ENCODE data around the gene HS3ST4.

- TF ChIP-seq HDAC2 (IDR thresholded peaks at IDR 0.05; ENCODE audit: borderline replicate concordance in 1 of 2, low read depth in 2 of 2, low read length in 2 of 2) (no peak), TAF1 (IDR thresholded peaks at IDR 0.05; ENCODE audit: low read depth, low read length) (no peak), GABPA (IDR thresholded peaks at IDR 0.05; ENCODE audit: borderline replicate concordance, insufficient read depth, low read length) (no peak), CTBP2 (IDR thresholded peaks at IDR 0.05; ENCODE audit: borderline replicate concordance, insufficient read depth, insufficient read length, low read length) (no peak), EZH2 (IDR thresholded peaks at IDR 0.05; ENCODE audit: low read depth, low read length, severe bottlenecking) (no peak), SRF (IDR thresholded peaks at IDR 0.05; ENCODE audit: low read depth, low read length) (no peak), RAD21 (IDR thresholded peaks at IDR 0.05 in 1 of 2, conservative IDR thresholded peaks at IDR 0.05 in 1 of 2; ENCODE audit: low read depth in 2 of 2, low read length in 2 of 2) (no peak), JUND (IDR thresholded peaks at IDR 0.05; ENCODE audit: low read length) (no peak), POLR2A (IDR thresholded peaks at IDR 0.05; ENCODE audit: control extremely low read depth in 1 of 2, low read depth in 2 of 2, low read length in 2 of 2) (no peak), POLR2AphosphoS5 (IDR thresholded peaks at IDR 0.05; ENCODE audit: low read depth, low read length) (no peak), JUN (IDR thresholded peaks at IDR 0.05; ENCODE audit: low read depth, low read length) (no peak)
- TF ChIP-seq, protein P1, sequence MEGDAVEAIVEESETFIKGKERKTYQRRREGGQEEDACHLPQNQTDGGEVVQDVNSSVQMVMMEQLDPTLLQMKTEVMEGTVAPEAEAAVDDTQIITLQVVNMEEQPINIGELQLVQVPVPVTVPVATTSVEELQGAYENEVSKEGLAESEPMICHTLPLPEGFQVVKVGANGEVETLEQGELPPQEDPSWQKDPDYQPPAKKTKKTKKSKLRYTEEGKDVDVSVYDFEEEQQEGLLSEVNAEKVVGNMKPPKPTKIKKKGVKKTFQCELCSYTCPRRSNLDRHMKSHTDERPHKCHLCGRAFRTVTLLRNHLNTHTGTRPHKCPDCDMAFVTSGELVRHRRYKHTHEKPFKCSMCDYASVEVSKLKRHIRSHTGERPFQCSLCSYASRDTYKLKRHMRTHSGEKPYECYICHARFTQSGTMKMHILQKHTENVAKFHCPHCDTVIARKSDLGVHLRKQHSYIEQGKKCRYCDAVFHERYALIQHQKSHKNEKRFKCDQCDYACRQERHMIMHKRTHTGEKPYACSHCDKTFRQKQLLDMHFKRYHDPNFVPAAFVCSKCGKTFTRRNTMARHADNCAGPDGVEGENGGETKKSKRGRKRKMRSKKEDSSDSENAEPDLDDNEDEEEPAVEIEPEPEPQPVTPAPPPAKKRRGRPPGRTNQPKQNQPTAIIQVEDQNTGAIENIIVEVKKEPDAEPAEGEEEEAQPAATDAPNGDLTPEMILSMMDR (IDR thresholded peaks at IDR 0.05; ENCODE audit: control extremely low read depth in 1 of 3, insufficient read depth in 1 of 3, low read depth in 1 of 3, low read length in 3 of 3): no peak
Measured at GRCh38 chr16:25689137-25689836, 2.5 kb upstream of the HS3ST4 start.
